Measurements from ENCODE around the gene PCDHGB1.
"Not testable (repeated sequence)": the region's sequence is repeated elsewhere in the genome, so short reads cannot be mapped to it uniquely, and the experiment has no call there.

The PCDHGB1 gene

DNA sequence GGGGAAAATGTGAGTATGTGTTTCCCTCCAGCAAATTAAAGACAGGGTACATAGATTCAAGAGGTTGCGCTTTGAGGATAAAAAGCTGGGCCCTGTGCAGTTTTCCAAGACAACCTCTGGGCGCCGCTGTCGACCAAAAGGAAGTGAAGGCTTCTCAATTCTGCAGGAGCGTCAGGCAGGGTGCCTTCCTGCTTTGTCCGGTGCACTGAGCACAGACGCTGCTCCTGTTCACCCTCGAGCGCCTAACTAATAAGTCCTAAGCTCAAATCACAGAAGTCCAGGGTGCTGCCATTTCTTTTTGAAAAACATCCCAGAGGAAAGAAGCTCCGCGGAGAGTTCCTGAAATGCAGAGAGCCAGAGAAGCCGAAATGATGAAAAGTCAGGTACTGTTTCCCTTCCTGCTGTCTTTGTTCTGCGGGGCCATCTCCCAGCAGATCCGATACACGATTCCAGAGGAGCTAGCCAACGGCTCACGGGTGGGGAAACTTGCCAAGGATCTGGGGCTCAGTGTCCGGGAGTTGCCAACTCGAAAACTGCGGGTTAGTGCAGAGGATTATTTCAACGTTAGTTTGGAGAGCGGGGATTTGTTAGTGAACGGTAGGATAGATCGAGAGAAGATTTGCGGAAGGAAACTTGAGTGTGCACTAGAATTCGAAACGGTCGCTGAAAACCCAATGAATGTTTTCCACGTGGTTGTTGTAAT lies at the start of gene PCDHGB1:
Gene PCDHGB1 (plus strand): TSS at position 183 of the 703 bp plus-strand sequence. CDS start 162 bp downstream, at position 345.
- DNase-seq (ENCODE audit: low spot score): peak; percentile 39

DNA sequence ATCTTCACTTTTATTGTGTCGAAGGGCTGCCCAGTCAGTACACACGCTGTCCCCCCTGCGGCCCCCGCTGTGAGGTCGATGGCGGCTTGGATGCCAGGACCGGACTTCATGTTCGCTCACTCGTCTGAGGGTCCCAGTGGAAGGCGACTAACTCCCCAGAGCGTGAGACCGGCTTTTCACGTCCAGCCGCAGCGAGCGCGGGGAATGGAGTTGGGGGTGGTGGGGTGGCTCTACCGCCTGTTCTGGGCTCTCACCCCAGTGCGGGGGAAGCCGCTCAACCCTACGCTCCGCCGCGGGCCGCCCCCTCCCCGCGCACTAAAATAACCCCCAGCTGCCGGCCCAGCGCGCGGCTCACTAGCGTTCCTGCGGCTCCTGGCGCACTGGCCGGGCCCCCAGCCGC lies 46.1 kb upstream of the PCDHGB1 start, which contains the start of gene SLC25A2:
Gene SLC25A2 (minus strand): TSS at position 294 of the 400 bp plus-strand sequence. CDS start 184 bp downstream, at position 110.
- no peak for DNase-seq (ENCODE audit: low spot score)

DNA sequence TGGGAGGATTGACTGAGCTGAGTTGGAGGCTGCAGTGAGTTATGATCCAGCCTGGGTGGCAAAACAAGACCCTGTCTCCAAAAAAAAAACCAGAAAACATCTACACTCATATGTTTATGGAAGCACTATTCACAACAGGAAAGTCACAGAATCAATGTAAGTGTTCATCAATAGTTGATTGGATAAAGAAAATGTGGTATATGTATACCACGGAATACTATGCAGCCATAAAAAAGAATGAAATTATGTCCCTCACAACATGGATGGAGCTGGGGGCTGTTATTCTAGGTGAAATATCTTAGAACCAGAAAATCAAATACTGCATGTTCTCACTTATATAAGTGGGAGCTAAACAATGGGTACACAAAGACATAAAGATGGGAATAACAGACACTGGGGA lies 43.3 kb upstream of the PCDHGB1 start:
- DNase-seq (ENCODE audit: low spot score): no peak

DNA sequence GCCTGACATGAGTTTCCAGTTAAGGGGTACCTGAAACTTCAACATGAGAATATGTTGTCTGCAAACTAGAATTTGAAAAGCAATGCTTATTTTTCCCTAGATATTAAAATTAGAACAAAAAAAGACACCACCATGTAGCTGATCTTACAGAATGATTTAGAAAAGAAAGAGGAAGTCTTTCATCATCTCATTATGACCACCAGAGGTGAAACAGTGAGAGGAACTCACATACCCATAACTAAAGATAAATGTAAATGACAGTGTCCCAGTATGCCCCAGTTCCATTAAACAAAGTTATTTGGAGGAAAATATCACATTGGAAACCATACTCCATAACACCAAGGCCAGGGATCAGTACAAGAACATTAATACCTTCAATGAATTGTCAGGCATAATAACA lies 36.2 kb upstream of the PCDHGB1 start:
- DNase-seq (ENCODE audit: low spot score): no peak

DNA sequence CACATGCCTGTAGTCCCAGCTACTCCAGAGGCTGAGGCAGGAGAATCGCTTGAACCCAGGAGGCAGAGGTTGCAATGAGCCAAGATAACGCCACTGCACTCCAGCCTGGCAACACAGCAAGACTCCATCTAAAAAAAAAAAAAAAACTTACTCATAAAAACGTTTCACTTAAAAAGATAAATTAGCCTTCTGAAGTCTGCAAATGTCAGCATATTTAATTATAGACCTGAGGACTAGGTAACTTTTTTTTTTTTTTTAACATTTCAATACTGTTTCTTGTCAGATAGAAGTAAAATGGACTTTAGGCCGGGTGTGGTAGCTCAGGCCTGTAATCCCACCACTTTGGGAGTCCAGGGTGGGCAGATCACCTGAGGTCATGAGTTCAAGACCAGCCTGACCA lies 32.9 kb upstream of the PCDHGB1 start:
- not testable (repeated sequence) for DNase-seq (ENCODE audit: low spot score)

DNA sequence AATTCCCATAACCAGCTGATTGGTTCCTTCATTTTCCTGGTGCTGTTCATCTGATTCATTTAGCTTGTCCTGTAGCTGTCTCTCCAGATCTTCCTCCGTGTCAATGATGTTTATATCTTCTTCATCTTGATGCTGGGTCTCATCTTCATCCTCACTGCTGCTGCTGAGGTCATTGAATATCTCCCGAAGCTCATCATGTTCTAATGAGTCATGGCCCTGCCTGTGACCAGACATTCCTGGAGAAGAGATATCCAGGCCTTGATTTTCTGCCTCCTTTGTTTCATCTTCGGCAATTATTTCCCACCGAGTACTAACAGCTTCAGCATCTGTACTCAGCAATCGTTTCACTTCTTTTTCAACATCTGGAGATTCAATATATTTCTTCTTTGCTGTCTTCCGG lies 30.7 kb upstream of the PCDHGB1 start:
- DNase-seq (ENCODE audit: low spot score): no peak

DNA sequence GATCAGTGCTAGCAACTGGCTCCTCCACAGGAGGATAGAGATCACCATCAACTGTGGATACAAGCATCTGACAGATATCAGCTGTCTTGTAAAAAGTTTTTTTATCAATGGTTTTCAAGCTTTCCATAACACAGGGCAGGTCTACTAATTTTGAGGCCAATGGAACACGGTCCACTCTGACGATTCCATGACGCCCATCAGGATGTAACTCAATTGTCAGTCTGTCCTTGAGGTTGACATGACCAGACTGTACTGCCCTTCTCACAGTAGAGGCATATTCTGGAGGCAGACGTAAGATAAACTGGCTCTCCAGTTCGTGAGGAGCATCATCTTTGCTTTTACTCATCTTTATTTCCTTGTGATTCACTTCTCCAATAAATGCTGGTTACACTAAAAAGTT lies 30.2 kb upstream of the PCDHGB1 start:
- DNase-seq (ENCODE audit: low spot score): no peak

DNA sequence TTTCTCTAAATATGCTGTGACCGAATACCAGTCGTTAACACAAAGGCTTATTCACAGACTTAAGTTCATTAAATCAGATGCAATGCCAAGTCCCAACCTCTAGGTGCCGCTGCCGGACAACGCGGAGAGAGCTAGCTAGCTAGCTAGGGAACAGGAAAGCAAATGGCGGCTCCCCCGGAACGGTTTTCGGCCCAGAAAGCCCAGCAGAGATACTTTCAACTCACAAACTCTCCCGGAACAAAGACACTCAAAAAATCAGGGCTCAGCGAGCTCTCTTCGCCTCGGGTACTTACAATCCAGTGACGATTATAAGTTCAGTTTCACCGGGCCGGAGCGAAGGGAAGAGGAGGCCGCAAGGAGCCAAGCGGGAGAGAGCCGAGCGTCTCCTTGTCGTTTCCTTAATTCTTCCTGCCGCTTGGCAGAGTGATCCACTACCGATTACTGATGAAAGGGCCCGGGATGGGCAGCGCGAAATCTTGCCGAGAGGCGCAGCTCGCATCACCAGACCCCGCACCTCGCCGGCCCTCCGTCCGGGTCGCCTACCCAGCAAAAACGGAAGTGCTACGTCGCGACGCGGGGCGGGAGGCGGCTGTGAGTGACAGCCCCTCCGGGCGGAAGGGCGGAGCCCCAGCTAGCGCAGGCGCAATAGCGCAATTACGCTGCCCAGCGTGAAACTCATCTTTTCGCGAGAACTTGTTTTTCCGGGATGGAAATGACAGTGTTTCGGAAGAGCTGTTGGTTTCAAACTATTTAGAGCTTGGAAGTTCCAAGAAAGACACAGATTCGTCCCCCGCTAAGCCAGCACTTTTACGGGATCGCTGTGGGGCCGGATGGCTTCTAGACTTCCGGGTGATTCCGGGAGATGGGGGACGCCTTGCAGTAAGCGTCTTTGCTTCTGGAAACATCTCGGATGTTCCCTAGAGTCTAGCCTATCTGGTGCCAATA lies 29.4 kb upstream of the PCDHGB1 start, which contains the start of gene TAF7:
Gene TAF7 (minus strand): TSS at position 560 of the 945 bp plus-strand sequence. CDS start 740 bp downstream, outside the sequence.
- peak; percentile 91 for DNase-seq (ENCODE audit: low spot score)

DNA sequence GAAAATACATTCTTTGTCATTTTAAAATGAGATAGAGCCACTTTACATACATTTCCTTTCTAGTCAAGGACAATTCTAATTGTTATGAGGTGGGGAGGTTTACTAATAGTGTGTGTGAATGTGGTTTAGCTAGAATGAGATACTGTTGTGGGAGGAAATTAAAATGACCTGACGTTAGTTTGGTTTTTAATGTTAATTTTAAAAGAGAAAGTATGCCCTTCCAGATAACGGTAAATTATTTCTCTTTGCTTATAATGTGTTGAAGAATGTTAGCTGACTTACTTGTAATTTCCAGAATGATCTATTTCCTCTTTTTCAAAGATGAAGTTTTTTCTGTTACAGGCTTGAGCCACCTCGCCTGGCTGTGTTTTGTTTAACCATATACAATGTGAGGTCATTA lies 27.6 kb upstream of the PCDHGB1 start:
- DNase-seq (ENCODE audit: low spot score): no peak

DNA sequence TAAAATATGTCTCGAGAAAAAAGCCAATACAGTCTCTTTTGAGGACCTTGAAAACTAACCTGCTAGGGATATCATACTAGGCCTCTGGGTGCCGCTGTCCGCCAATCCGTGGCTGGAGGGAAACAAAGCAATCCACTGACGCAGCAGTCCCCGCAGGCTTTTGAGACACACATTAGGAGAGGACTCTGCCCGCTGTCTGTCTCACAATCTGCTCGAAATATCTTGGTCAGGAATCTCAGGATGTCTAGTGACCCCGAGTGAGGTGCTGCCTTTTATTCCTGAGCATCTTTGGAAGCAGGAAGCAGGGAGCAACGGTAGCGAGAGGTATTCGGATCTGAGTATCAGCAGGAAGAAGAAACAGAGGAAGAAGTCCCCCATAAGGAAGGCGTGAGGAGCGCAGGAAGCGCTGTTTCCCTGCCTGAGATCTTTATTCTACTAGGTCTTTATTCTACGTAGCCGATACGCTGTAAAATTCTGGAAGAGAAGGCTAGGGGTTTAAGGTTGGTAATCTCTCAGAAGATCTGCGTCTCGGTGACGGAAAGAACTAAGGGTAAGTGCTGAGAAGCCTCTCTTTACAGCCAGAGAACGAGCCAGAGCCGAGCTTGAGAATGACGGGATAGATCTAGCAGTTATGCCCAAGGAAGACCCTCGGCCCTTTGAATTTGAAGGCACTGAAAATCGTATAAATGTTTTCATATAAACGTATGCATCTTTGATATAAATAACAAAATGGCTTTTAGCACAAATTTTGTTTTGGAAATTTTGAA lies 23.6 kb upstream of the PCDHGB1 start:
- peak; percentile 80 for DNase-seq (ENCODE audit: low spot score)

DNA sequence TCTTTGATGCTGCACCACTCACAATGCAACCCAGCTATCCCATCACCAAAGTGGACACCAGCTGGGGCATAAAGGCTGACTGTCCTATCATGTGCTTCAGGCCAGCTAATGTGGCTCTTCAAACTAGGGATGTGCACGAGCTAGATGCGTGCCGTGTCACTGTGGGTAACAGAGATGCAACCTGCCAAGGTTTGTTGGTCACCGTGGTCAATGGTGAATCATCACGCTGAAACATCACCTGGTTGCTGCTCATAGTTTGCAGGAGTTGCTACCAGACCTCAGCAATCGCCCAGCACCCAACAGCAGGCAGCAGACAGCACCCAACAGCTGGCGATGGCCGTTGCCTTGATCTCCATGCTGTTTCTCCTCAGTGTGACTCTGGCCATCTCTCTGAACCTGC lies 21.7 kb upstream of the PCDHGB1 start:
- no peak for DNase-seq (ENCODE audit: low spot score)

DNA sequence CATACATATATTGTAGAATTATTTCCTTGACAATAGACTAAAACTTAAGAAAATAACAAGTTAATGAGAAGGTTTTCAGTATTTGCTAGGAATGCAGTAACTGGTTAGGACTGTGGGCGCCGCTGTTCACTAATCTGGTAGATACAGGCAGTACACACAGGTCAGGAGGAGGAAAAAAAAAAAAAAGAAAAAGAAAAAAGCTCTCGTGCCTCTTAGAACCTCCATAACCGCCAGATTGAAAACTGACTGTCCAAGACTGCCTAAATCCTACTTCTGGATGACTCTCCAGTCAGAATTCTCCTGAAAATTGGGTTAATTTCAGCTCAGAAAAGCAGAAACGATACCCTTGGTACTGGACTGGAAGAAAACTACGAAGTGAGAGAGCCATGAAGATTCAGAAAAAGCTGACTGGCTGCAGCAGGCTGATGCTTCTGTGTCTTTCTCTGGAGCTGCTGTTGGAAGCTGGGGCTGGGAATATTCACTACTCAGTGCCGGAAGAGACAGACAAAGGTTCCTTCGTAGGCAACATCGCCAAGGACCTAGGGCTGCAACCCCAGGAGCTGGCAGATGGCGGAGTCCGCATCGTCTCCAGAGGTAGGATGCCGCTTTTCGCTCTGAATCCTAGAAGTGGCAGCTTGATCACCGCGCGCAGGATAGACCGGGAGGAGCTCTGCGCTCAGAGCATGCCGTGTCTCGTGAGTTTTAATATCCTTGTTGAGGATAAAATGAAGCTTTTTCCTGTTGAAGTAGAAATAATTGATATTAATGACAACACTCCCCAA lies 19.4 kb upstream of the PCDHGB1 start, which contains the start of gene PCDHGA1:
Gene PCDHGA1 (plus strand): TSS at position 216 of the 782 bp plus-strand sequence.
- no peak for DNase-seq (ENCODE audit: low spot score)

DNA sequence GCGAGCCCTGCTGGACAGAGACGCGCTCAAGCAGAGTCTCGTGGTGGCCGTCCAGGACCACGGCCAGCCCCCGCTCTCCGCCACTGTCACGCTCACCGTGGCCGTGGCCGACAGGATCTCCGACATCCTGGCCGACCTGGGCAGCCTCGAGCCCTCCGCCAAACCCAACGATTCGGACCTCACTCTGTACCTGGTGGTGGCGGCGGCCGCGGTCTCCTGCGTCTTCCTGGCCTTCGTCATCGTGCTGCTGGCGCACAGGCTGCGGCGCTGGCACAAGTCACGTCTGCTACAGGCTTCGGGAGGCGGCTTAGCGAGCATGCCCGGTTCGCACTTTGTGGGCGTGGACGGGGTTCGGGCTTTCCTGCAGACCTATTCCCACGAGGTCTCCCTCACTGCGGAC lies 17.3 kb upstream of the PCDHGB1 start:
- not testable (repeated sequence) for DNase-seq (ENCODE audit: low spot score)

DNA sequence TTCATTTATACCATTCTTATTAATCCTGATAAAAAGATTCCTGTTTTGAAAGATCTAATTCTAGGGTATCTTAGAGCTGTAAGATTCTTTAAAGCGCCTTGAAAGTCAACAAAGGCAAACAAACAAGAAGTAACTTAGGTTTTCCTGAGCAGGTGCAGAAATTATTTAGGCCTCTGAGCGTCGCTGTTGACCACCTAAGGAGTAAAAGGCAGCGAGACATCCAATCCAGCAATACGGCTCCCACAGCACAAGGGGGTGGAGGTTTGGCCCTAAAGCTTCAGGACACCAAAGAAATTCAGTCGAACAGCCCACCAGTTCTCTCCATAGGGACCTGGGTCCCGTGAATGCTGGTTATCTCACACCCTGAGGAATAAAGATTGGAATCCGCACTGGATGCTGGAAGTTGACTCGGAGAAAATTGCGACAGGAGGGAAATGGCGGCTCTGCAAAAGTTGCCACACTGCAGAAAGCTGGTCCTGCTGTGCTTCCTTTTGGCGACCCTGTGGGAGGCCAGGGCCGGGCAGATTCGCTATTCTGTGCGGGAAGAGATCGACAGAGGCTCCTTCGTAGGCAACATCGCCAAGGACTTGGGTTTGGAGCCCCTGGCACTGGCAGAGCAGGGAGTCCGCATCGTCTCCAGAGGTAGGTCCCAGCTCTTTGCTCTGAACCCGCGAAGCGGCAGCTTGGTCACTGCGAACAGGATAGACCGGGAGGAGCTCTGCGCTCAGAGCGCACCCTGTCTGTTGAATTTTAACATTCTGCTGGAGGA lies 11.2 kb upstream of the PCDHGB1 start, which contains the start of gene PCDHGA2:
Gene PCDHGA2 (plus strand): TSS at position 223 of the 769 bp plus-strand sequence.
- DNase-seq (ENCODE audit: low spot score): no peak

DNA sequence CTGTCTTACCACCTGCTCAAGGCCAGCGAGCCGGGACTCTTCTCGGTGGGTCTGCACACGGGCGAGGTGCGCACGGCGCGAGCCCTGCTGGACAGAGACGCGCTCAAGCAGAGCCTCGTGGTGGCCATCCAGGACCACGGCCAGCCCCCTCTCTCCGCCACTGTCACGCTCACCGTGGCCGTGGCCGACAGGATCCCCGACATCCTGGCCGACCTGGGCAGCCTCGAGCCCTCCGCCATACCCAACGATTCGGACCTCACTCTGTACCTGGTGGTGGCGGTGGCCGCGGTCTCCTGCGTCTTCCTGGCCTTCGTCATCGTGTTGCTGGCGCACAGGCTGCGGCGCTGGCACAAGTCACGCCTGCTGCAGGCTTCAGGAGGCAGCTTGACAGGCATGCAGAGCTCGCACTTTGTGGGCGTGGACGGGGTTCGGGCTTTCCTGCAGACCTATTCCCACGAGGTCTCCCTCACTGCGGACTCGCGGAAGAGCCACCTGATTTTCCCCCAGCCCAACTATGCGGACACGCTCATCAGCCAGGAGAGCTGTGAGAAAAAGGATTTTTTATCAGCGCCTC lies 9.0 kb upstream of the PCDHGB1 start:
- not testable (repeated sequence) for DNase-seq (ENCODE audit: low spot score)

DNA sequence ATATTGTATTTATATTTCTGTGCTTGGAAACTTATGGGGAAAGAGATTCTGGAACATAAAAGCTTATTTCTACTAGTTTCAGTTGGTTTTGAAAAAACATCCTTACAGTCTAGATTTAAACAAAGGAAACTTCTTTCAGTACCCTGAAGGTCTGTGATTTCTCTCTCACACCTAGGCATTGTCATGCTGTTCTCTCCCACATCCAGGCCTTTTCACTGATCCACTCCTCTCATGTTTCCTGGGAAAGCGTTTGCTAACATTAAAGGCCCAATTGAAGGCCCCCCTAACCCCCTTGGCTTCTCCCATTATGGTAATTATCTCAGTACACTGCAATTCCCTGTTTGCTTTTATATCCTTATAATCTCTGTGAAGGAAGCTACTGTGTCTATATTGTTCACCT lies 7.1 kb upstream of the PCDHGB1 start:
- no peak for DNase-seq (ENCODE audit: low spot score)

DNA sequence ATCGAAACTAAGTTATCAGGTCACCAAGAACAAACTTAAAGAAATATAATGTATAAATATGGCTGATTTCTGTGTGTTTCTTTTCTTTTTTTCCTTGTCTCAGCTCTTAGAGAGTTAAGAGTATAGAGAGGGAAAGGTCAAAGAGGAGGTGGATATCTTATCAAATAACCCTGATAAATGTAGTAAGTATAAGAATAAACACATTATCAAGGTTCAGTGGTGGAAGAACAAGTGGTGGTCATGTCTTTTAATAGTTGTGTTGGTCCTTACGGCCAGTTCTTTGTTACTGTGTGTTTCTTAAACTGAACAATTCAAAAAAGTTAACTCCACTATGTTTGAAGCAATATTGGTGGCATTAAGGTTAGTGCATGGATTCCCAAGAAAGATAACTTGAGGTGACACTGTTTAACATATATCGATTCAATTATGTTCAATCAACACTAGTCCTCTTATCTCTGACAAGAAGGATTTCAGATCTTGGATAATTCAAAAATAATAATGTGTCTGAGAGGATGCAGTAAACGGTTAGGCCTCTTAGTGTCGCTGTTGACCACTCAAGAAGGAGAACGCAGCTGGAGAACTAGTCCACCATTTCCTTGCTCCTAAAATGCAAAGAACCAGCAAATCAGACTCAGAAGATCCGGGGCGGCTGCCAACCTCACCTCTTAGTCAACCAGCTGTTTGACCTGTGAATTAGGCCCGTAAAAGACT lies 6.5 kb upstream of the PCDHGB1 start, which contains the start of gene PCDHGA3:
Gene PCDHGA3 (plus strand): TSS at position 588 of the 711 bp plus-strand sequence. CDS start 205 bp downstream, outside the sequence.
- DNase-seq (ENCODE audit: low spot score): no peak

DNA sequence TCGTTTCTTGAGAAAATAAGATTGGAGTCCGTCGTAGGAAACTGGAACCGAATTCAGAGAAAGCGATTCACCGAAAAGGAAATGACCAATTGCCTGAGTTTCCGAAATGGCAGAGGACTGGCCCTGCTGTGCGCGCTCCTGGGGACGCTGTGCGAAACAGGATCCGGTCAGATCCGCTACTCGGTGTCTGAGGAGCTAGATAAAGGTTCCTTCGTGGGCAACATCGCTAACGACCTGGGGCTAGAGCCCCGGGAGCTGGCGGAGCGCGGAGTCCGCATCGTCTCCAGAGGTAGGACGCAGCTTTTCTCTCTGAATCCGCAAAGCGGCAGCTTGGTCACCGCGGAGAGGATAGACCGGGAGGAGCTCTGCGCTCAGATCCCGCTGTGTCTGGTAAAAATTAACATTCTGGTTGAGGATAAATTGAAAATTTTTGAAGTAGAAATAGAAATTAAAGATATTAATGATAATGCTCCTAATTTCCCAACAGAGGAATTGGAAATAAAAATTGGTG lies 5.9 kb upstream of the PCDHGB1 start:
- DNase-seq (ENCODE audit: low spot score): no peak

DNA sequence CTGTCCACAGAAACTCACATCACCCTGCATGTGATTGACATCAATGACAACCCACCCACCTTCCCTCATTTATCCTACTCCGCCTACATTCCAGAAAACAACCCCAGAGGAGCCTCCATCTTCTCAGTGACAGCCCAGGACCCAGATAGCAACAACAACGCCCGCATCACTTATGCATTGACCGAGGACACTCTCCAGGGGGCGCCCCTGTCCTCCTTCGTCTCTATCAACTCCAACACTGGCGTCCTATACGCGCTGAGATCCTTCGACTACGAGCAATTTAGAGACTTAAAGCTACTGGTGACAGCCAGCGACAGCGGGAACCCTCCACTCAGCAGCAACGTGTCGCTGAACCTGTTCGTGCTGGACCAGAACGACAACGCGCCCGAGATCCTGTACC lies 4.6 kb upstream of the PCDHGB1 start:
- no peak for DNase-seq (ENCODE audit: low spot score)
